Adrenal gland (tissue), 5 donors: Measurements from ENCODE around the gene ALCAM.

Experiments
- POLR2A ChIP-seq, 2 donors: fragments of 450-650 bp; IDR thresholded peaks; one replicate each; pipeline ENCODE4 v1.6.1; 2017; ENCODE audit warnings: antibody characterized with exemption in 2 of 2, mild to moderate bottlenecking in 2 of 2, moderate library complexity in 1 of 2
- TF ChIP-seq, protein P1 (sequence below), 6 experiments: fragments of 450-650 bp in 4 of 6; fragments of 200-600 bp in 2 of 6; sonication (generic) in 1 of 6; IDR thresholded peaks; 1 replicate in 5 of 6; 2 replicates in 1 of 6; pipeline versions ENCODE4 v1.5.1 to v1.8.0; 2016 to 2021; ENCODE audit warnings: antibody characterized with exemption in 6 of 6, mild to moderate bottlenecking in 2 of 6, moderate library complexity in 1 of 6
- donor health status: DM: no; HTN: no; CAD: no.

DNA sequence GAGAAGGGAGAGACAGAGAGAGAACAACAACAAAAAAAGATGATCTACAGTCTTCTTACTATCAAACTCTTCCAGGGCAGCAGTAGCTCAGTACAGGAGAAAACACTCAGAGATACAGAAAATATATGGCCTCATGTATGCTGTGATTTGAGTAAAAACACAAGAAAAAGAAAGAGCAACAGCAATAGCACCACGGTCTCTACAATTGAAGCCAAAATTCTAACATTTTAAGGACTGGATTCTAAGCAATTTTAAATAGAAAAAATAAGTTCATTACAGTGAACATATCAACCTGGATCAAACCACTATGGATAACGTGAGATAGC lies 43.5 kb upstream of the ALCAM start:
- TF ChIP-seq, protein P1, sequence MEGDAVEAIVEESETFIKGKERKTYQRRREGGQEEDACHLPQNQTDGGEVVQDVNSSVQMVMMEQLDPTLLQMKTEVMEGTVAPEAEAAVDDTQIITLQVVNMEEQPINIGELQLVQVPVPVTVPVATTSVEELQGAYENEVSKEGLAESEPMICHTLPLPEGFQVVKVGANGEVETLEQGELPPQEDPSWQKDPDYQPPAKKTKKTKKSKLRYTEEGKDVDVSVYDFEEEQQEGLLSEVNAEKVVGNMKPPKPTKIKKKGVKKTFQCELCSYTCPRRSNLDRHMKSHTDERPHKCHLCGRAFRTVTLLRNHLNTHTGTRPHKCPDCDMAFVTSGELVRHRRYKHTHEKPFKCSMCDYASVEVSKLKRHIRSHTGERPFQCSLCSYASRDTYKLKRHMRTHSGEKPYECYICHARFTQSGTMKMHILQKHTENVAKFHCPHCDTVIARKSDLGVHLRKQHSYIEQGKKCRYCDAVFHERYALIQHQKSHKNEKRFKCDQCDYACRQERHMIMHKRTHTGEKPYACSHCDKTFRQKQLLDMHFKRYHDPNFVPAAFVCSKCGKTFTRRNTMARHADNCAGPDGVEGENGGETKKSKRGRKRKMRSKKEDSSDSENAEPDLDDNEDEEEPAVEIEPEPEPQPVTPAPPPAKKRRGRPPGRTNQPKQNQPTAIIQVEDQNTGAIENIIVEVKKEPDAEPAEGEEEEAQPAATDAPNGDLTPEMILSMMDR (IDR thresholded peaks at IDR 0.05) = no peak
- TF ChIP-seq POLR2A (IDR thresholded peaks at IDR 0.05) = no peak
